GM23338 (cell line): ENCODE data around the gene CFTR.

Experiments used
- CREB1 ChIP-seq: fragments of 250-450 bp; sonication (Bioruptor Pico); IDR thresholded peaks from 2 replicates; pipeline ENCODE4 v1.5.0; 2020; ENCODE audit warnings: low read depth, mild to moderate bottlenecking, moderate library complexity
- EZH2 ChIP-seq: fragments of 200-600 bp; sonication (generic); IDR thresholded peaks from one replicate; pipeline ENCODE4 v1.8.0; 2017; ENCODE audit warnings: antibody characterized with exemption, mild to moderate bottlenecking, low read depth; ENCODE audit not compliant: unreplicated experiment
- STAT1 ChIP-seq: IDR thresholded peaks from one replicate; pipeline ENCODE4 v1.6.1; 2016; ENCODE audit warnings: antibody characterized with exemption; ENCODE audit not compliant: unreplicated experiment
- TF ChIP-seq, protein P1 (sequence below), 2 experiments: fragments of 200-600 bp in 1 of 2; sonication (generic) in 1 of 2; conservative IDR thresholded peaks; 2 replicates each; pipeline versions ENCODE4 v1.5.1 to v1.6.1; 2016 to 2017; ENCODE audit warnings: antibody characterized with exemption in 2 of 2, low read depth in 2 of 2, mild to moderate bottlenecking in 2 of 2, moderate library complexity in 1 of 2

GRCh38 chr7:117698018-117698417, 218.2 kb downstream of the CFTR start:
- TF ChIP-seq EZH2 = no peak
- TF ChIP-seq, protein P1, sequence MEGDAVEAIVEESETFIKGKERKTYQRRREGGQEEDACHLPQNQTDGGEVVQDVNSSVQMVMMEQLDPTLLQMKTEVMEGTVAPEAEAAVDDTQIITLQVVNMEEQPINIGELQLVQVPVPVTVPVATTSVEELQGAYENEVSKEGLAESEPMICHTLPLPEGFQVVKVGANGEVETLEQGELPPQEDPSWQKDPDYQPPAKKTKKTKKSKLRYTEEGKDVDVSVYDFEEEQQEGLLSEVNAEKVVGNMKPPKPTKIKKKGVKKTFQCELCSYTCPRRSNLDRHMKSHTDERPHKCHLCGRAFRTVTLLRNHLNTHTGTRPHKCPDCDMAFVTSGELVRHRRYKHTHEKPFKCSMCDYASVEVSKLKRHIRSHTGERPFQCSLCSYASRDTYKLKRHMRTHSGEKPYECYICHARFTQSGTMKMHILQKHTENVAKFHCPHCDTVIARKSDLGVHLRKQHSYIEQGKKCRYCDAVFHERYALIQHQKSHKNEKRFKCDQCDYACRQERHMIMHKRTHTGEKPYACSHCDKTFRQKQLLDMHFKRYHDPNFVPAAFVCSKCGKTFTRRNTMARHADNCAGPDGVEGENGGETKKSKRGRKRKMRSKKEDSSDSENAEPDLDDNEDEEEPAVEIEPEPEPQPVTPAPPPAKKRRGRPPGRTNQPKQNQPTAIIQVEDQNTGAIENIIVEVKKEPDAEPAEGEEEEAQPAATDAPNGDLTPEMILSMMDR (conservative IDR thresholded peaks at IDR 0.05; ENCODE audit: low read depth in 2 of 2) = no peak
- TF ChIP-seq CREB1 (CRISPR knock-in tag) = no peak
- no peak for TF ChIP-seq STAT1
